ENCODE measurements around the gene TMEM221.

The TMEM221 gene

DNA sequence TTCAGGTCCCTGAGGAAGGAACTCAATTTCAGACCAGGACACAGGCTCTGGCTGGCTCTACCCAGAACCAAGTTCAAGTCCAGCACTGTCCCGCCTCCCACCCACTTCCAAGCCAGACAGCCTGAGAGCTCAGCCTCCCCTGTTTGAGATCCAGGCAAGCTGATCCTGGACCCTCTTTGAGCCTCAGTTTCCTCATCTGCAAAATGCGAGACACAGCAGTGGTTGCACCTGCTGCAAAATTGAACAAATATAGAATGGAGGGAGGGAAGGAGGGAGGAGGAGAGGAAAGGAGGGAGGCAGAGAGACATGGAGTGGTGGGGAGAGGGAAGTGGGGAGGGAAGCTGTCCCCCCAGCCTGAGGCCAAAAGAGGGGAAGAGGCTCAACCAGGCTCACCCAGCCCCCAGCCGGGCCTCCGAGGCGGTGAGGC, 751 bp downstream of the TMEM221 start:
- in situ Hi-C loops (cut with HindIII; ENCODE audit: low sequenced_read_pairs) = no loop called here

DNA sequence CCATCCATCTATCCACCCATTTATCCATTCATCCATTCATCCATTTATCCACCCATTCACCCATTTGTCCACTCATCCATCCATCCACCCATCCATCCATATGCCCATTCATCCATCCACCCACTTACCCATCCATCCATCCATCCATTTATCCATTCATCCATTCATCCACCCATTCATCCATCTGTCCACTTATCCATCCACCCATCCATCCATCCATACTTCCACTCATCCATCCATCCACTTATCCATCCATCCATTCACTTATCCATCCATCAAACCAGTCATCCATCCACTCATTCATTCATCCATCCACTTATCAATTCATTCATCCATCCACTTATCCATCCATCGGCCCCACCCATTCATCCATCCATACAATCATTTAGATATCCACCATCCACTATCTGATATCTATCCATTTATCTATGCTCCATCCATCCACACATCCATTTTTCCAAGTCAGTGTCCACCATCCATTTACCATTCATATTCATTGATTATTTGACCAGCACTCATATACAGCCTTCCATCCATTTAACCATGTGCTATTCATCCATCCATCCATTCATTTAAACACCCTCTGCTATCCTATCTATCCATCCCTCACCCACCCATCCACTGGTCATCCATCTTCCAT, 2.8 kb downstream of the TMEM221 start:
- in situ Hi-C loops (cut with HindIII; ENCODE audit: low sequenced_read_pairs) = no loop called here

- in situ Hi-C loops (cut with HindIII; ENCODE audit: low sequenced_read_pairs) = no loop called here
These were observed 7.0 kb downstream of the TMEM221 start for GRCh38 chr19:17441241-17442021.

GRCh38 chr19:17436874-17437267, 11.6 kb downstream of the TMEM221 start:
- in situ Hi-C loops (cut with HindIII; ENCODE audit: low sequenced_read_pairs) = no loop called here

DNA sequence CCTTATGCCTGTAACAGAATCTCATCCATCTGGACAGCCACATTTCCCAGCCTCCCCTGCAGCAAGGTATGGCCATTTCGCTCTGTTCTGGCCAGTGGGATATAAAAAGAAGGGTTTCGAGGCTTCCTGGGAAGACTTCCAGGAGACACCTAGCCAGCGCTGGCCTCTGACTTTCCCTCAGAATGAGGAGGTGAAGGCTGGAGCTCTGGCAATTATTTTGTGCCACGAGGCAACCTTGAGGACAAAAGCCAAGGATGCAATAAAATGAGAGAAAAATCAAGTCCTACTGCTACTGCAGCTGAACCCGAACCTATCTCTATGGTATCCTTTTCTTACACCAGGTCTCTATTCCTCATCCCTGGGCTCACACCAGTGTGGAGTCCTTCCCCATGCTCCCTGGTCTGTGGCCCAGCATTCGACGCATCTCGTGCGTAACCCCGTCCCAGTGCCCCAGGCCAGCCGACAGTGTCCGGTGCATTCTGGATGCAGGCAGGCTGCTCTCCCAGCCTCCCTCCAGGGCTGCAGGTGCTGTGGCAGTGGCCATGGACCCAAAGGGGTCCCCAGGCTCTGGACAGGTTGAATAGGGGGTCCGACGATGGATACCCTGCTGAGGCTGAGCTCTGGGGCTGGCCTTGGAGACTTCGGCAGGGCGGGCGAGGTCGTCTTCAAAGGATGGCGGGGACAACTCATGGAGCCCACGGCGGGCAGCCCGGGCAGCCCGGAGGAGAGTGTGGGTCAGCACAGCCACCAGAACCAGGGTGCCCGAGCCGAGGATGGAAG, 12.2 kb downstream of the TMEM221 start:
- in situ Hi-C loops (cut with HindIII; ENCODE audit: low sequenced_read_pairs) = no loop called here

- in situ Hi-C loops (cut with HindIII; ENCODE audit: low sequenced_read_pairs) = no loop called here
These were observed 13.2 kb downstream of the TMEM221 start for GRCh38 chr19:17435218-17435617.

DNA sequence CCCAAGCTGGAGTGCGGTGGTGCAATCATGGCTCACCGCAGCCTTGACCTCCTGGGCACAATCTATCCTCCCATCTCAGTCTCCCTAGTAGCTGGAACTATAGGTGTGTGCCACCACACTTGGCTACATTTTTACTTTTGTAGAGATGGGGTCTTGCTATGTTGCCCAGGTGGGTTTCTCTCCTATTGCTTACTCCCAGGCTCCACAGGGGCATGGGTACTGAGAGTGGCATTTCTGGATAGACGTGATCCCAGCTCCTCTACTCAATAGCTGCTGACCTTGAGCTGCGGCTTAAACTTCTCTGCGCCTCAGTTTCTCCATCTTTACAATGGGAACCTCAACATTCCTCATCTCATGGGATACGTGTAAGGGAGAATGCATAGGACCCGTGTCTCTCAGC, 17.1 kb downstream of the TMEM221 start:
- in situ Hi-C loops (cut with HindIII; ENCODE audit: low sequenced_read_pairs) = no loop called here

GRCh38 chr19:17429641-17430113, 18.8 kb downstream of the TMEM221 start:
- in situ Hi-C loops (cut with HindIII; ENCODE audit: low sequenced_read_pairs) = no loop called here

DNA sequence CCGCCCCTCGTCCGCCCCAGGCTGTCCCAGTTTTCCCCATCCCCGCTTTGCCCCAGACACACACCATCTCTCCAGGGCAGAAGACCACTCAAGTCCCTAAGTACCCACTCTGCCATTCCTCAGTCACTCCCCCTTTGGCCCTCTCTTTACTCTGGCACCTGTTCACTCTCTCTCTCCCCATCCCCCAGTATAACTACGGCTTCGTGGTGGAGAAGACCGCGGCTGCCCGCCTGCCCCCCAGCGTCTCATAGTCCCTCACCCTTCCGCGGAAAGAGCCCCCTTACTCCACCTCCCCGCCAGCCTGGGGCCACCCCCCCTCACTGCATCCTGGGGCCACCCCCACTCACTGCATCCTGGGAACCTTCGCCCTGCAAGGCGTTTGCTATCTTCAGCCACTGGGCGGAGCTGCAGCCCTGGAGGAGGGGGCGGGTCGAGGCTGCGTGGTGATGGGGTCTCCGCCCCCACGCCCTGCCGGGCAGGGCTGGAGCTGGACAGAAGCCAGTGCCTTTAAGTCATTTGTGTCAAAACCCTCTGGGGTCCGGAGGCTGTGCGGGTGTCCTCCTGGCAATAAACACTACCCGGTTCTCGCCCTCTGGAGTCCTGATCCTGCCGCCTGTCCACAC, 23.6 kb downstream of the TMEM221 start:
- in situ Hi-C loops (cut with HindIII; ENCODE audit: low sequenced_read_pairs) = no loop called here

DNA sequence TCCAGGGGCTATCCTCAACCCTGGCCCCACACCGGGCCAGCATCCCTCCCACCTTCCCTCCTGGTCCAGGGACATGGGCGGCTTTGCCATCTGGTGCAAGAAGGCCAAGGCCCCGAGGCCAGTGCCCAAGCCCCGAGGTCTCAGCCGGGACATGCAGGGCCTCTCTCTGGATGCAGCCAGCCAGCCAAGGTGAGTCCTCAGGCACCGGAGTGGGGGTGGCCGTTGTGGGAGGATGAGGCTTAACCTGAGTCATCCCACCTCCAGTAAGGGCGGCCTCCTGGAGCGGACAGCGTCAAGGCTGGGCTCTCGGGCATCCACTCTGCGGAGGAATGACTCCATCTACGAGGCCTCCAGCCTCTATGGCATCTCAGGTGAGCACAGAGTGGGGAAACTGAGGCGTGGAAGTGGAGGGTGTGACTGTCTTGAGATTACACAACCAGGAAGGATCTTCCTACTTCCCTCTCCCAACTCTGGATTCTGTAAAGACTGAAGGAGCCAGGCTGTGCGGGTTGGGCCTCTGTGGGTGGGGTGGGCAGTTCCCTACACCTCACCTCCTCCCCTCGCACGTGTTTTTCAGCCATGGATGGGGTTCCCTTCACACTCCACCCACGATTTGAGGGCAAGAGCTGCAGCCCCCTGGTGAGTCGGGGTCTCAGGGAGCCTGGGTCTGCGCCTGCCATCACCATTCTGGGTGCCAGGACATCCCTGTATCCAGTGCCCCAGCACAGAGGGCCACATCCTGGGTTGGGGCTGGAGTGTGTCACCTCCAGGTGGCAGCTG, 24.8 kb downstream of the TMEM221 start:
- in situ Hi-C loops (cut with HindIII; ENCODE audit: low sequenced_read_pairs) = no loop called here

GRCh38 chr19:17421942-17422341, 26.5 kb downstream of the TMEM221 start:
- in situ Hi-C loops (cut with HindIII; ENCODE audit: low sequenced_read_pairs) = no loop called here

- in situ Hi-C loops (cut with HindIII; ENCODE audit: low sequenced_read_pairs) = no loop called here
These were observed 28.0 kb downstream of the TMEM221 start for GRCh38 chr19:17420475-17420924.

DNA sequence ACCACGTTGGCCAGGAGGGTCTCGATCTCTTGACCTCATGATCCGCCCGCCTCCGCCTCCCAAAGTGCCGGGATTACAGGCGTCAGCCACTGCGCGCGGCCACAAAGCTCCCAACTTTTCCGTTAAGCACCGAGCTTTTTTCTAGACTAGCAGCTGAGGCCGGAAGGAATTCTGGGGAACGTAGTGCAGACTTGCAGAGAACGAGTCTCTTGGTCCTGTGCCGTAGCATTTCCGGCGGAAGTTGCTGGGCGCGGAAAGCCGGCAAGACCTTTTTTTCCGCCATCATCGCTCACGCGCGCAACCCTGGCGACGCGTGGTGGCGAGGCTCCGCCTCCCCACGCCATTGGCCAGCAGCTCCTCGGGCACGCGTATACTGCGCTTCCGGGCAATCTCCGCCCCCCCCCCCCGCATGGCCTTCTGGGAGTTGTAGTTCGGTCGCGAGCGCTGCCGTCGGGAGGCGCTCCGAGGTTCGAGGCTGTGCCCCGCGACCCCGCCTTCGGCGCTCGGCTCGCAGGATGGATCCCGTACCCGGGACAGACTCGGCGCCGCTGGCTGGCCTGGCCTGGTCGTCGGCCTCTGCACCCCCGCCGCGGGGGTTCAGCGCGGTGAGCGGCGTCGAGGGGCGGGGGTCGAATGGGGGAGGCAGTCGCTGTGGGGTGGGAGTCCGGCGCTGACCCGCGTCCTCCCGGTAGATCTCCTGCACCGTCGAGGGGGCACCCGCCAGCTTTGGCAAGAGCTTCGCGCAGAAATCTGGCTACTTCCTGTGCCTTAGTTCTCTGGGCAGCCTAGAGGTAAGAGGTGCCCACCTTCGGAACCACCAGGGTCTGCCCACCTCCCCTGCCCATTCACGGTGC, 28.6 kb downstream of the TMEM221 start, which contains the start of gene MVB12A:
TSS of gene MVB12A (plus strand) at position 427 of the 854 bp plus-strand sequence. CDS start at position 516, 89 bp downstream.
- in situ Hi-C loops (cut with HindIII; ENCODE audit: low sequenced_read_pairs) = no loop called here

DNA sequence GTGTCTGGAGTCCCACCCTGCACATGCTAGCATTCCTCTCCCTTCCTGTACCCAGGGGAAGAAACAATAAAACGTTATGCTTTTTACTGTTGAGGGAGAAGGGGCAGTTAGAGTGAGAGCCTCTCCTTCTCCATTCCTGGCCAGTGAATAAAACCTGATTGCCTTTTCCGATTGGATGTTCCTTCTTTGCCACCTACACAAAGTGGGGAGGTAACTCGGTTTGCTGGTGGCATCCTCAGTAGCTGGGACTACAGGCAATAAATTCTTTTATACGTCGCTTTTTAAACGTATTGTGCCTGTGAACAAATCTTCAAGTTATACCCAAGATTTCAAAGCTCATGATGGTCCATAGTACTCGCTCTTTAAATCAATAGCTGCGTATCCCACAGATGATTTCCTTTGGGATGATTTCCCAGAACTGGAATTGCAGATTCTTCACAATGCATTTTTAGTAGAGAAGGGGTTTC, 29.3 kb downstream of the TMEM221 start:
- in situ Hi-C loops (cut with HindIII; ENCODE audit: low sequenced_read_pairs) = no loop called here

GRCh38 chr19:17418710-17419109, 29.8 kb downstream of the TMEM221 start:
- in situ Hi-C loops (cut with HindIII; ENCODE audit: low sequenced_read_pairs) = no loop called here

DNA sequence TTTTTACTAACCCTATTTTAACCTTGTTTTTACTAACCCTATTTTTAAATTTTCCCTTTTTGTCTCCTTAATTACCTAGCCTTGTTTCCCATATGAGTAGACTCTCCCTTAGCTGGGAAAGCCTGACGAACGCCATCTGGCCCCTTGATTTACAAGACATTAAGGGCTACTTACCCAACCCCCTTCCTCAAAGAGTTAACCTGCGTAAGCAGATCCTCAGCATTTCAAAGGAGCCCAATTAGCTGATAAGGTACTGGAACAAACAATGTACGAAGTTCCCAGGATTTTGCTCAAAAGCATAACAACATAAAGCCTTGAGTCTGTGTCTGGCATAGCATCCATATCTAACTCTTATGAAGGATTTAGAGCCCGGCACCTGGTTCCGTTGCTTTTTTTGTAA, 33.3 kb downstream of the TMEM221 start:
- in situ Hi-C loops (cut with HindIII; ENCODE audit: low sequenced_read_pairs) = no loop called here

GRCh38 chr19:17414097-17414496, 34.4 kb downstream of the TMEM221 start:
- in situ Hi-C loops (cut with HindIII; ENCODE audit: low sequenced_read_pairs) = no loop called here

DNA sequence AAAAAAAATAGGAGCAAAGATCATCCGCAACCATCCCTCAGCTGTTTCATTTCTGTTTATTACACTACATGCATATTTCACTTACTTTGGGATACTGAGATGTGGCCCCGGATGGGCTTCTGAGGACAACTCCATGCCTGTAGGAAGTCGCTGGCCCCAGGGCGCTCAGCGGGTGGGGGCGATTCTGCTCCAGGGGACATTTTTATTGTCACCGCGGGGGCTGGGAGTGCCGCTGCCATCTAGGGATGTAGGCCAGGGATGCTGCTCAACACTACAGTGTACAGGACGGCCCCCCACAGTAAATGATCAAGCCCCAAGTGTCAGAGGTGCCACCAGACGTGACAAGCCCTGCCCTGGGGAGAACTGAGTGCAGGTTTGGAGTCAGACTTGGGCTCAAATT, 36.7 kb downstream of the TMEM221 start:
- in situ Hi-C loops (cut with HindIII; ENCODE audit: low sequenced_read_pairs) = no loop called here

- in situ Hi-C loops (cut with HindIII; ENCODE audit: low sequenced_read_pairs) = no loop called here
These were observed 38.5 kb downstream of the TMEM221 start for GRCh38 chr19:17409990-17410389.
